LNCaP clone FGC (cell line): ENCODE results near the gene UNC5C.

ENCODE experiments used
- DNase-seq: peaks from one replicate; pipeline ENCODE4 v3.0.0-alpha.2; 2011; ENCODE audit warnings: low read depth
- H3K4me3 ChIP-seq: 2 replicates; pipeline ENCODE4 v1.5.1; 2011; ENCODE audit warnings: mild to moderate bottlenecking, low read depth, low read length, control low read depth
- CTCF ChIP-seq: IDR thresholded peaks from 2 replicates; pipeline ENCODE4 v1.5.1; 2012; ENCODE audit warnings: mild to moderate bottlenecking; ENCODE audit not compliant: control insufficient read depth, insufficient read depth; ENCODE audit errors: extremely low read depth

UNC5C gene

GRCh38 chr4:95457353-95457752 lies 91.4 kb downstream of the UNC5C start:
- DNase-seq: no peak
- no peak for TF ChIP-seq CTCF
- H3K4me3 ChIP-seq: no peak overlapping the region

- H3K4me3 ChIP-seq: no peak overlapping the region
- no peak for DNase-seq
- TF ChIP-seq CTCF: no peak
Observed at GRCh38 chr4:95450294-95450693, 98.5 kb downstream of the UNC5C start.

- DNase-seq: no peak
- H3K4me3 ChIP-seq: no peak overlapping the region
- no peak for TF ChIP-seq CTCF
Observed at GRCh38 chr4:95446173-95446572, 102.6 kb downstream of the UNC5C start.

GRCh38 chr4:95445251-95445650 lies 103.5 kb downstream of the UNC5C start:
- no peak for DNase-seq
- no peak for TF ChIP-seq CTCF

GRCh38 chr4:95444812-95445211 lies 104.0 kb downstream of the UNC5C start:
- DNase-seq: no peak
- TF ChIP-seq CTCF: no peak
- peak overlapping the region; percentile 32; the same call in 1 of the 2 replicates for H3K4me3 ChIP-seq

More at GRCh38 chr4:95445251-95445650, 103.5 kb downstream of the UNC5C start:
- peak overlapping the region; percentile 32 for H3K4me3 ChIP-seq

GRCh38 chr4:95439896-95440295 lies 108.9 kb downstream of the UNC5C start:
- H3K4me3 ChIP-seq: no peak overlapping the region
- TF ChIP-seq CTCF: no peak
- DNase-seq: no peak

- DNase-seq: no peak
- TF ChIP-seq CTCF: no peak
- H3K4me3 ChIP-seq: no peak overlapping the region
Observed at GRCh38 chr4:95439071-95439470, 109.7 kb downstream of the UNC5C start.
